HEK293T (cell line): ENCODE data around the gene RAPGEF3.

Experiments
- CTCF ChIA-PET: fragments of 350-600 bp; formaldehyde crosslinking; extraction: SDS; loops from one replicate; lab custom pipeline; 2021; ENCODE audit warnings: antibody characterized with exemption, inconsistent platforms; lab: Yijun Ruan, JAX
- POLR2A ChIA-PET: fragments of 350-600 bp; formaldehyde crosslinking; extraction: SDS; loops from one replicate; lab custom pipeline; 2020; ENCODE audit warnings: antibody characterized with exemption, inconsistent platforms; lab: Yijun Ruan, JAX
- DNase-seq: peaks from one replicate; pipeline ENCODE4 v3.0.0; 2012; ENCODE audit warnings: mixed read lengths; ENCODE audit errors: extremely low spot score
- ARNT ChIP-seq: fragments of 450-650 bp; IDR thresholded peaks from 2 replicates; pipeline ENCODE4 v1.6.1; 2017; ENCODE audit warnings: mild to moderate bottlenecking
- BHLHE40 ChIP-seq: fragments of 450-650 bp; IDR thresholded peaks from 2 replicates; pipeline ENCODE4 v1.6.1; 2016; ENCODE audit warnings: mild to moderate bottlenecking, moderate library complexity, borderline replicate concordance
- CTBP1 ChIP-seq: fragments of 450-650 bp; IDR thresholded peaks from 2 replicates; pipeline ENCODE4 v1.6.1; 2016; ENCODE audit warnings: borderline replicate concordance
- ELF4 ChIP-seq: fragments of 450-650 bp; IDR thresholded peaks from 2 replicates; pipeline ENCODE4 v1.6.1; 2017; ENCODE audit warnings: antibody characterized with exemption
- FOXA1 ChIP-seq: fragments of 450-650 bp; IDR thresholded peaks from 2 replicates; pipeline ENCODE4 v1.6.1; 2016; ENCODE audit warnings: mild to moderate bottlenecking
- FOXK2 ChIP-seq: fragments of 450-650 bp; IDR thresholded peaks from 2 replicates; pipeline ENCODE4 v1.6.1; 2016; ENCODE audit warnings: mild to moderate bottlenecking
- FOXM1 ChIP-seq: fragments of 450-650 bp; IDR thresholded peaks from 2 replicates; pipeline ENCODE4 v1.6.1; 2017; ENCODE audit warnings: mild to moderate bottlenecking, borderline replicate concordance
- HDGF ChIP-seq: fragments of 450-650 bp; IDR thresholded peaks from 2 replicates; pipeline ENCODE4 v1.6.1; 2017; ENCODE audit warnings: antibody characterized with exemption, borderline replicate concordance
- L3MBTL2 ChIP-seq: fragments of 450-650 bp; conservative IDR thresholded peaks from 2 replicates; pipeline ENCODE4 v1.6.1; 2016; ENCODE audit warnings: mild to moderate bottlenecking
- LEF1 ChIP-seq: fragments of 450-650 bp; IDR thresholded peaks from 2 replicates; pipeline ENCODE4 v1.6.1; 2017; ENCODE audit warnings: mild to moderate bottlenecking, borderline replicate concordance
- NFRKB ChIP-seq: fragments of 450-650 bp; IDR thresholded peaks from 2 replicates; pipeline ENCODE4 v1.6.1; 2016; ENCODE audit warnings: mild to moderate bottlenecking, moderate library complexity
- SP1 ChIP-seq: fragments of 450-650 bp; IDR thresholded peaks from 2 replicates; pipeline ENCODE4 v1.6.1; 2017
- SUZ12 ChIP-seq: fragments of 450-650 bp; IDR thresholded peaks from 2 replicates; pipeline ENCODE4 v1.6.1; 2016; ENCODE audit warnings: mild to moderate bottlenecking
- TARDBP ChIP-seq: fragments of 450-650 bp; IDR thresholded peaks from 2 replicates; pipeline ENCODE4 v1.6.1; 2016
- ZNF384 ChIP-seq: fragments of 450-650 bp; IDR thresholded peaks from 2 replicates; pipeline ENCODE4 v1.6.1; 2016
- TF ChIP-seq, protein P1 (sequence below): fragments of 450-650 bp; IDR thresholded peaks from 2 replicates; pipeline ENCODE4 v1.6.1; 2016

Gene RAPGEF3

DNA sequence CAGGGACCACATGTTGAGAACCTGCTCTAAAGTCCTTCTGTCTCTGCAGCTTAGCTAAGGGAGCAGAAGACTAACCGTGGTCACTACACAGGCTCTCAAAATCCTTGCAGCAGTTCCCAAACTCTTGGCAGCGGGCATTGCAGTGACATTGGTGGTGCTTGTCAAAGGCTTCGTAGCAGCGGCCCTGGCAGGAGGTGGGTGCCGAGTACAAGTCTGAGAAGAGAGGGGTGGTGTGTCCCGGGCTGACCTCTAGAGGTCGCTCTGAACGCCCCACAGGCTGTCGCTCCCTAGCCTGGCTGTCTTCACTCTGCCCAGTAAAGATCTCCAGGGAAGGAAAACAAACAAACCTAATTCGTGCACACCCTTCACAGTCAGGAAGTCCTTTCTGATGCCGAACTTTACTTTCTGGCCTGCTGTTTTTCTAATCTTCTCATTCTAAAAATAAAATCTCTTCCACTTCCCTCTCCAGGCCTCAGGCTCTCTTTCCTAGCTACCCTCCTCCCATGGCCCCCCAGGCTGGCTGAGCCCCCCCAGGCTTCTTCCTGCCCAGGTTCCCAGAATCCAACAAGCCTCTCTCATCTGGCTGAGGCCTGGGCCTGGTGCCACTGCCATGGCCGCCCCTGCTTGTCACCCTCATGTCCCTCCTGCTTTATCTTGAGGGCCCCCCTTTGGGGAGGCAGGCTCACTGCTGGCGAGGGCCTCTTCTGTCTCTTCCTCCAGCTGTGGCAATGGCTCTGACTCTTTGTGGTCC, 41.1 kb downstream of the RAPGEF3 start:
- ChIA-PET CTCF (interaction anchor here (0.6 to 4.4 kb wide), 9 partner anchors 12 to 174 kb away, joined by 3 to 30 read pairs (median 4); partner anchors contain the start of gene RPAP3), POLR2A (interaction anchor here (1.0 to 1.3 kb wide), 2 partner anchors 12 to 53 kb away, joined by 3 read pairs; partner anchors contain the start of gene RPAP3)
- peak; percentile 92 for DNase-seq
- TF ChIP-seq TARDBP (no peak), SUZ12 (no peak), L3MBTL2 (peak; percentile 69), HDGF (no peak), NFRKB (no peak), LEF1 (no peak), SP1 (no peak), ZNF384 (no peak)
- TF ChIP-seq, protein P1, sequence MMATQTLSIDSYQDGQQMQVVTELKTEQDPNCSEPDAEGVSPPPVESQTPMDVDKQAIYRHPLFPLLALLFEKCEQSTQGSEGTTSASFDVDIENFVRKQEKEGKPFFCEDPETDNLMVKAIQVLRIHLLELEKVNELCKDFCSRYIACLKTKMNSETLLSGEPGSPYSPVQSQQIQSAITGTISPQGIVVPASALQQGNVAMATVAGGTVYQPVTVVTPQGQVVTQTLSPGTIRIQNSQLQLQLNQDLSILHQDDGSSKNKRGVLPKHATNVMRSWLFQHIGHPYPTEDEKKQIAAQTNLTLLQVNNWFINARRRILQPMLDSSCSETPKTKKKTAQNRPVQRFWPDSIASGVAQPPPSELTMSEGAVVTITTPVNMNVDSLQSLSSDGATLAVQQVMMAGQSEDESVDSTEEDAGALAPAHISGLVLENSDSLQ, result peak; percentile 29; the same call in 1 of the 2 replicates

DNA sequence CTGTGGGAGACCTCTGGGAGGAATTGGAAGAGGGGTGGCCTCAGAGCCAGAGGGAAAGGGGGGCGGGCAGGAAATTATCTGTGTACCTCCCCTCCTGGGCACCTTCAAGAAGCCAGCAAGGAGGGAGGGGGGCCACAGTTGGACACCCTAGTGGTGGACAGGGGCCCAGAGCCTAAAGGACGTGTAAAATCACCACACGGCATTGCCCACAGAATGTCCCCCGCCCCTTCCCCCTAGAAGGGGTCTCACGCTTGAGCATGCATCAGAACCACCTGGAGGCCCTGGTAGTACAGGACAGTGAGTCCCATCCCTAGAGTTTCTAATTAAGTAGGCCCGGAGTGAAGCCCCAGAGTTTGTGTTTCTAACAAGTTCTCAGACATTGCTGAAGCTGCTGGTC, 41.6 kb downstream of the RAPGEF3 start:
- ChIA-PET CTCF (interaction anchor here (0.8 to 4.4 kb wide), 5 partner anchors 24 to 121 kb away, joined by 3 to 30 read pairs (median 15); no protein-coding TSS in a partner anchor), POLR2A (interaction anchor here (1.0 to 1.3 kb wide), 2 partner anchors 11 to 53 kb away, joined by 3 read pairs; partner anchors contain the start of gene RPAP3)
- DNase-seq, result no peak
- TF ChIP-seq, protein P1, result no peak
- no peak for TF ChIP-seq NFRKB

DNA sequence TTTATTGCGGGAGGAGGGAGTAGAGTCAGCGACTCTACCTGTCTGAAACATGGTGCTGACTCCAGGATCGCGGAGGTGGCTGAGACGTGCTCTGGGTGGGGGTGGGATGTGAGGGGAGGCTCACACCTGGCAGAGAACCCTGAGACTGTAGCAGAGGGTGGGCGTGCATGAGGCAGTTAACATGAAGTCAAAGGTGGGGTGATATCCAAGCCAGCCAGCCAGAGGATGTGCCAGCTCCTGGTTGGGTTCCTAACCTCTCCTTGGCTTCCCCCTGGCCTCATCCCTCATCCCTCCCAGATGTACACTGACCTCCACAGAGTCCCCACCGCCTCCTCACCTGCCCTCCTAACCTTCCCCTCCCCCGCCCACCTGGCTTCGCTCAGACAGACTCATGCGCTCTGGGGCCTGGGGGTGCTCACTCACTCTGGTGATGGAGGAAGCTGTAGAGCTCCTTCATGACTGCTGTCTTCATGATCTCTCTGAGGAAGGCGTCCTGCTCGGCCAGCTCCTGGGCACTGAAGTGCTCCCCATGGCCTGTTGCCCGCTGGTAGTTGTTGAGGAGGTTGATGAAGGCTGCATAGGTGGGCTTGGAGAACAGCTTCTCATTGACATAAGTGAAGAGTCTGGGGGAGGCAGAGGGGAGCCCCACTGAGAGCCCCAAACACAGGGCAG, 42.7 kb downstream of the RAPGEF3 start:
- DNase-seq, result no peak
- TF ChIP-seq FOXK2 (no peak), CTBP1 (no peak), LEF1 (no peak), SUZ12 (no peak), FOXA1 (no peak), ZNF384 (no peak), ARNT (no peak), L3MBTL2 (no peak), ELF4 (no peak), NFRKB (no peak), HDGF (no peak), BHLHE40 (no peak), FOXM1 (no peak), SP1 (no peak)
- TF ChIP-seq, protein P1, result no peak
- POLR2A ChIA-PET, result interaction anchor here (1.7 to 1.9 kb wide), 2 partner anchors 10 to 53 kb away, joined by 4 to 8 read pairs; partner anchors contain the start of gene RPAP3

DNA sequence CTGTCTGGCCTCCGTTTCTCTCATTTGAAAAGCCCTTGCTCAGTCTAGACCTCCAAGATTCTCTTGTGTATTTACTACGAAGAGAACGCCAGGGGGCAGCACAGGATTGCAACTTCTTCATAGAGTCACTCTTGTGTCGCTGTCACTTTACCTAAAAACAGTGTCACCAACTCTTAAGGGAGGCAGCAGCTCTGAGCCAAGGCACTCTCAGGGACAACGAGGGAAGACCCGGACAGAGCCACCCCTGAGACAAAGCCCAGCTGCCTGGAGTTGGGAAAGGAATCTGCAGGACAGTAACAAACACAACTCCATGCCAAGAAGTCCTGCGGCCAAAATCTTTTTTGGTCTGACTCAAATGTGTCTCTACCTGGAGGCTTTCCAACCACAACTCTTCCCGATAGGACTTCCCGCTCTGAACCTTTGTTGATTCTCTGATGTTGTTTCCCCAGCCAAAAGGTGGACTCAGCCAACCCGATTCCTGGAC, 43.2 kb downstream of the RAPGEF3 start:
- ChIA-PET POLR2A (interaction anchor here (1.7 to 1.9 kb wide), 2 partner anchors 10 to 54 kb away, joined by 4 to 8 read pairs; partner anchors contain the start of gene RPAP3), CTCF (interaction anchor here (0.8 to 4.4 kb wide), 11 partner anchors 8 to 125 kb away, joined by 3 to 30 read pairs (median 4); partner anchors contain the start of gene RPAP3)
- TF ChIP-seq NFRKB, result no peak
- TF ChIP-seq SUZ12, result no peak
- no peak for TF ChIP-seq FOXA1
- TF ChIP-seq L3MBTL2, result no peak
- no peak for TF ChIP-seq LEF1
- no peak for TF ChIP-seq BHLHE40
- no peak for TF ChIP-seq CTBP1
- TF ChIP-seq SP1, result no peak
- TF ChIP-seq ZNF384, result no peak
- TF ChIP-seq HDGF, result no peak
- no peak for TF ChIP-seq TARDBP
- TF ChIP-seq FOXM1, result no peak
- TF ChIP-seq, protein P1, result no peak
- TF ChIP-seq FOXK2, result no peak
- TF ChIP-seq ARNT, result no peak
- TF ChIP-seq ELF4, result no peak
- peak; percentile 71 for DNase-seq

More for the DNA sequence above, 42.7 kb downstream of the RAPGEF3 start:
- CTCF ChIA-PET, result interaction anchor here (1.0 to 4.4 kb wide), 9 partner anchors 9 to 122 kb away, joined by 3 to 30 read pairs (median 6); partner anchors contain the start of gene RPAP3
